ENCODE measurements around the gene PEAK1. TPM values are rescaled to one million over a fixed set of nuclear protein-coding genes. Genes with fewer than 3 reads are reported as not detected.
"Not testable (repeated sequence)": the region's sequence is repeated elsewhere in the genome, so short reads cannot be mapped to it uniquely, and the experiment has no call there.

The PEAK1 gene
- total RNA-seq, 1 donor from 2014 or later: 10.5 TPM

DNA sequence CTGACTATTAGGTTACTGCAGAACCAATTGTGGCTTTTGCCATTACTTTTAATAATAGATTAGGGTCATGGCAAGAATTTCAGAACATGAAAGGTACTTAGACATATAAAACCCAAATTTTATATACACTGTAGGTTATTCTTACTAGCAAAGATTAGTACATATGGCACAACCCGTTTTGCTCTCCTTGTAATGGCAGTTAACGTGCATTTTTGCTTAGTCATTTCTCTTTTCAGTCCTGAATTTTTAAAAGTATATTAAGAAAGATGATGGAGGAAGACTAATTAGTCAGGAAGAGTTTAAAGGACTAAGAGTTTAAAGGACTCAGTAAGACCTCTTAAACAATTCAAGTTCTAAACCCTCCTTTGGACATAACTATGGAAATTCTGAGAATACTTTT is 114.0 kb downstream of the PEAK1 start:
- no peak for ATAC-seq

DNA sequence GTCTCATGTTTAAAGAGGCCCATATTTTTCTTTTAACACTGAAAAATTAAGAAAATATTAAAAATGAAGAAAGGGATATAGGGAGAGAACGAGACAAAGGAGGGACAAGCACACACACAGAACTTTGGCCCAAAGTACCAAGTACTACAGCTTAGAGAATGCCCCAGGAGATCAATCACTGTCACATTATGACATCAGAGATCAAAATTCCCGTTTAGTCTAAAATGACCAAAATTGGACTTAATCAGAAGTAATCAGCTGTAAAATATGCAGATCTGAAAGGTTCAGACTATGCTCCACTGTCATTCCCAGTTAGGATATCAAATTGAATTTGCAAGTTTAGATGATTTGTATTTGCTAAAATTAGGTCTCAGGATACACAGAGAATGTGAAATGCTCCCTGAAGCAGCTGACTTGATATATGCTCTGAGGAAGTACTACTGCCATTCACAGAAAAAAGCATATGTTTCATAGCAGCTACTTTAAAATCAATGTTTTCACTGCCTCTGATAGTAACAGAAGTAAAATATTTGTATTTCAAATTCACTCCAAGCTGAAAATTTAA is 123.0 kb downstream of the PEAK1 start:
- ATAC-seq: no peak

DNA sequence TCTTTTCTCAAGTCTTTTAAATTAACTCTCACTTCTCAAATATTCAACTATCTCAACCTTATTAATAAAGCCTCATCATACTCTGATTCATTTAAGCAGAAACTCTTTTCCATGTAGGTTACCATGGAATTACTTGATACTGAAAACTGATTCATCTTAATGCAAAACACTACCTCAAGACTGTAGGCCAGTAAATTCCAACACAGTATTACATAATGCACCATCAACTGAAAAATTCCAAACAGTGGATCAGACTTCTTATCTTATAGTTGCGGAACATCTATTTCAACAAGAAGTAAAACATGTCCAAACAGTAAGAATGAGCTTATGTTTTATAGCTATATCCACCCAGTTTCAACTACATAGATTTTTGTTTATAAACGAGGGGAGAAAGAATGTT is 124.5 kb downstream of the PEAK1 start:
- no peak for ATAC-seq

- ATAC-seq: no peak
Measured at GRCh38 chr15:77292969-77293558, 126.8 kb downstream of the PEAK1 start.

DNA sequence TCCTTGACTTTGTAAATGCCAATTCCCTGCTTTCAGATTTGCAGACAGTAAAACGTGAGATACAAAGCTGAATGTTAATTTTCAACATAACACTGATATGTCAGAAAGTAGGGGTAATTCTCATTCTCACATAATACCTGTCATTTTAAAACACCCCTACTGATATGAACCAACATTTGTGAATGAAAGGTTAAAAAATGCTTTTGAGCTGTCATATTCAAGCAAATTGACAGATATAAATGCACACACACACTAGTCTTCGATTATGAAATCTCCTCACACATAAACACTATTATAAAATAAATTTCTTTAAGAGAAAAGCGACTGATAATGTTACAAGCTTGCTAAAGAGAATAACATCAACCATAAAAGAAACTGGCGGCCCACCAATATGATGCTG is 128.8 kb downstream of the PEAK1 start:
- no peak for ATAC-seq

DNA sequence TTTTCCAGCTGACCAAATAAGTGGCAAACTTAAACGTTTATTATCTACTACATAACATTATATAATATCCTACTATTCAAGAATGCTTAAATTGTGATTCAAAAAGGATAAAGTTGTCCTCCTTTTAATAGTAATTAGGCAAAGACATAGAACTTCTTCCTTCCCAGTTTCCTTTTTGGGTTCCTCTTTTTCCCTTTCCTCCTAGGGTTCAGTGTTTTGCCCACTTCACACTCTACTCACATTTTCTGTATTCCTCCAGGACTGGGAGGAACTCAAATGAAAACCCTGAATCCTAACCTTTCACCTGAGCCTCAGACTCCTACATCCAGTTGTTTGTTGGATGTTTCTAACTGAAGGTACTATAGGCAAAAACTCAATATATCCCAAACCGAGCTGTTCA is 132.5 kb downstream of the PEAK1 start:
- ATAC-seq: no peak

DNA sequence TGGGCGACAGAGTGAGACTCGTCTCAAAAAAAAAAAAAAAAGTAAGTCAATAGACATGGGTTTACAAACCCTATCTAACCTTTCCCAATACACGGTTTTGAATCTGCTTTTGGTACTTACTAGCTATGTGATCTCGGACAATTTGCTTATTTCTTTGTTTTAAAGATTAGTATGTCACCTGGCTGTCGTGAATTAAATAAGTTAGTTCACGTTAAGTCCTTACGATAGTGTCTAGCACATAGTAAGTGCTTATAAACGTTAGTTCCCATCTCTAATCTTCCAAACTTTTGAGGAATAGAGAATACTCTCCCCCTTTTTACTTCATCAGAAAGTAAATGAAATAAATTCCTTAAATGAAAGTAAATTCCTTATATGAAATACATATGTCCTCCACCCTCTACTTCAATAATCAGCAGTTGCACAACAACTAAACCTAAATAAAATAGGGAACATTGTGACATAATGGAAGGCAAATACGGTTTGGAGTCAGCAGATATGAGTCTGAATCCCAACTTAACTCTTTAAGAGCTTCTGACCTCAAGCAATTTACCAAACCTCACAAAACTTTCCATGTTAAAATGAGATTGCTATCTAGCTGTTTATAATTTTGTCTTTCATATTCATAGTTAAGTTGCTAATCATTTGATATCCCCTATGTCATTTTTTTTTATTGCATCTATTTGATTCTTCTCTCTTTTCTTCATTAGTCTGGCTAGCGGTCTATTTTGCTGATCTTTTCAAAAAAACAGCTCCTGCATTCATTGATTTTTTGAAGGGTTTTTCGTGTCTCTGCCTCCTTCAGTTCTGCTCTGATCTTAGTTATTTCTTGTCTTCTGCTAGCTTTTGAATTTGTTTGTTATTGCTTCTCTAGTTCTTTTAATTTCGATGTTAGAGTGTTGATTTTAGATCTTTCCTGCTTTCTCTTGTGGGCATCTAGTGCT is 134.6 kb downstream of the PEAK1 start:
- ATAC-seq: no peak

GRCh38 chr15:77282333-77282732 is 137.6 kb downstream of the PEAK1 start:
- ATAC-seq: no peak

- no peak for ATAC-seq
Measured at GRCh38 chr15:77276943-77277342, 143.0 kb downstream of the PEAK1 start.

- ATAC-seq: no peak
Measured at GRCh38 chr15:77276096-77276495, 143.8 kb downstream of the PEAK1 start.

DNA sequence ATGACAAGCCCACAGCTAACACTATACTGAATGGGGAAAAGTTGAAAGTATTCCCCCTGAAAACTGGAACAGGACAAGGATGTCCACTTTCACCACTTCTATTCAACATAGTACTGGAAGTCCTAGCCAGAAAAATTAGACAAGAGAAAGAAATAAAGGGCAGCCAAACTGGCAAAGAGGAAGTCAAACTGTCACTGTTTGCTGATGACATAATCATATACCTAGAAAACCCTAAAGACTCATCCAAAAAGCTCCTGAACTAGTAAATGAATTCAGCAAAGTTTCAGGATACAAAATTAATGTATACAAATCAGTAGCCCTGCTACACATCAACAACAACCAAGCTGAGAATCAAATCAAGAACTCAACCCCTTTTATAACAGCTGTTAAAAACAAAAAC is 146.8 kb downstream of the PEAK1 start:
- not testable (repeated sequence) for ATAC-seq

DNA sequence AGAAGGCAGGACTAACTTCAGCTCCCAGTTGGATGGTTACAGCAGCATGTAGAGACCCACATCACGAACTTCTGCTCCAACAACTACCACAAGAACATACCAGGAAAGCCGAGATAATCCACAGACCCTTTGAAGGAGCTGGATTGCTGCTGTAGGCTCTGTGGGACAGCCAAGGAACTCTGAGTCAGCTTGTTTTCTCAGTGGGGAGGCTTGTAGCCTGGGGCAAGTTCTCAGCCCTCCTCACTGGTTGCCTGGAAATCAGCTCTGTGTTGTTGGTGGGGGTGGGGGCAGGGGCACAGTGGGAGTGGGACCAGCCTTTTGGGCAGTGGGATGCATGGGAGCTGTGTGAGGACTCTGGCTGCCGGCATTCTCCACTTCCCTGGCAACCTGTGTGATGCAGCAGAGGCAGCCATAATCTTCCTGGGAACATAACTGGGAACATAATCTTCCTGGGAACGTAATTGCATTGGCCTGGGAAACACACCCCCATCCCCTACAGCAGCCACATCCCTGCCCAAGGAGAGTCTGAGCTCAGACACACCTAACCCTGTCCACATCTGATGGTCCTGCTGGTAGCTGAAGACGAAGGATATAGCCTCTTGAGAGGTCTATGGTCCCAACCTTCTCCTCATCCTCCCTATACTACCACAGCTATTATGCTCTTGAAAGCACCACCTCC is 153.1 kb downstream of the PEAK1 start:
- no peak for ATAC-seq

DNA sequence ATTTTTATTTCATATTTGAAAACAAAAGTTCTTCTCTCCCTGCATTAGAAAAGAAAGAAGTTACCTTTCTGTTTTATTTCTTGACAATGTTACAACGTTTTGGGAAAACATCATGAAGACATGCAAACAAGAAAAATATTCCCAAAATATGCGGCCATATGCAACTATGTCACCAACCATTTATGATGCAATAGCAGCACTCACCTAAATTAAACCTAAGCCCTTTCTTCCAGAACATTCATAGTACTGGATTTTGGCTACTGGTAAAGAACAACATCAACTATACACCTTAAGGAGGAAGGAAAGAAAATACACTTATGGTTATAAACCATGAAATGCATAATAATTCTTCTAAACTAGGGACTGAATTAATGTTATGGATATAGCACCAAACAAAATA is 164.5 kb downstream of the PEAK1 start:
- ATAC-seq: no peak

DNA sequence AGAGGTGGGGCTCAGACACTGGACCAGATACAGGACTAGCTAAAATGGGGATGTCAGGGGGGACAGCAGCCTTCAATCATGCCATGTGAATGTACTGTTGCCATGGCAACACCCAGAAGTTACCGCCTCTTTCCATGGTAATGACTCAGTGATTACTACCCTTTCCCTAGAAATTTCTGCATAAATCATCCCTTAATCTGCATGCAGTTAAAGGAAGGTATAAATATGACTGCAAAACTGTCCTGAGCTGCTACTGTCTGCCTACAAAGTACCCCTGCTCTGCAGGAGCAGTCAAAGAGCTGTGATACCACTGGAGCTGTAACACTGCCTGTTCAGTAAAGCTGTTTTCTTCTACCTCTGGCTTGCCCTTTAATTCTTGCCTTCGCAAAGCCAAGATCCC is 168.2 kb downstream of the PEAK1 start:
- no peak for ATAC-seq

GRCh38 chr15:77247116-77247515 is 172.8 kb downstream of the PEAK1 start:
- no peak for ATAC-seq

DNA sequence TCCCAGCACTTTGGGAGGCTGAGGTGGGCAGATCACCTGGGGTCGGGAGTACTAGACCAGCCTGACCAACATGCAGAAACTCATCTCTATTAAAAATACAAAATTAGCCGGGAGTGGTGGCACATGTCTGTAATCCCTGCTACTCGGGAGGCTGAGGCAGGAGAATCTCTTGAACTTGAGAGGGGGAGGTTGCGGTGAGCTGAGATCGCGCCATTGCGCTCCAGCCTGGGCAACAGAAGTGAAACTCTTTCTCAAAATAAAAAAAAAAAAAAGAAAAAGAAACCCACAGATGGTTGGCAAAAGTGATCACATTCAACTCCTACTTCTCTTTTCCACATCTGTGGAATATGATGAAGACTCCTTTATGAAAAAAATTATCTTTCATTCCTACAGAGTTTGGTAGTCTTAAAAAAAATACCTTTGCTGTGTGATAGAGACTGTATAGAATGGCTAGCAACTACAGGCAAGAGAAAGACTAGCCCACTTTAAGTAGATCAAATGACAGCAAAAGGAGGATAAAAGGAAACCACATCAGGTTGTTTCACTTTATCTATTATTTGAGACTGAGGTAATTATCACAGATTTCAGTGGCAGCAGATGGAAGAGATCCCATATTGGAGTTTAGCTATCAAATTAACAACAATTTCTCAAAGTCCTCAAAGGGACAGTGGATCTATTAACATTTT is 176.0 kb downstream of the PEAK1 start:
- no peak for ATAC-seq

DNA sequence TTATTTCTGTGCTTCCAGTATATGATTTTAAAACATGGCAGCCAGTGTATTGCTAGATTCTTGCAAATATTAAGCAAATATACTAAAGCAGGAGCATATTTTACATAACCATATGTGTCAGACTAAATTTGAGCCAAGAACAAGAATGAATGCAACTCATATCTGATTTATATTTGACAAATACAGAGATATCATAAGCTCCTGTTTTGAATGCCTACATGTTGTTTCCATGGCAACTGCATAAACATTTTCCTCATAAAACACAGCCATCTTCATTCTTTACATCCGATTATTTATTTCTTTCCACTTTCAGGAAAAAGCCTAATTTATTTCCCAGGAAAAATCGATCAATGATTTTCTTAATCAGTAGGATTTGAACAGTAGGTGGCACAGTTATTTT is 176.8 kb downstream of the PEAK1 start:
- ATAC-seq: no peak

GRCh38 chr15:77239882-77240608 is 179.9 kb downstream of the PEAK1 start:
- no peak for ATAC-seq

DNA sequence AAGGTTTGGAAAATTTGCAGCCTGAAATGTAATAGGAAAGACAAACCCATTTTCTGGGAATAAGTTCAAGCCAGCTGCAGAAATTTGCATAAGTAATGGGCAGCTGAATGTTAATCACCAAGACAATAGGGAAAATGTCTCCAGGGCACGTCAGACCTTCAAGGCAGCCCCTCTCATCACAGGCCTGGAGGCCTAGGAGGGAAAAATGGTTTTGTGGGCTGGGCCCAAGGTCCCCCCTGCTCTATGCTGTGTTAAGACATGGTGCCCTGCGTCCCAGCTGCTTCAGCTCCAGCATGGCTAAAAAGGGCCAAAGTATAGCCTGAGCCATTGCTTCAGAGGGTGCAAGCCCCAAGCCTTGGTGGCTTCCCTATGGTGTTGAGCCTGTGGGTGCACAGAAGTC is 184.3 kb downstream of the PEAK1 start:
- no peak for ATAC-seq

- no peak for ATAC-seq
Measured at GRCh38 chr15:77228828-77229227, 191.1 kb downstream of the PEAK1 start.

- no peak for ATAC-seq
Measured at GRCh38 chr15:77226652-77227051, 193.3 kb downstream of the PEAK1 start.

GRCh38 chr15:77225646-77226045 is 194.3 kb downstream of the PEAK1 start:
- ATAC-seq: no peak
